ENCODE data around the gene TM4SF1. TPM values are rescaled to one million over a fixed set of nuclear protein-coding genes. Genes with fewer than 3 reads are reported as not detected.

TM4SF1 gene, protein sequence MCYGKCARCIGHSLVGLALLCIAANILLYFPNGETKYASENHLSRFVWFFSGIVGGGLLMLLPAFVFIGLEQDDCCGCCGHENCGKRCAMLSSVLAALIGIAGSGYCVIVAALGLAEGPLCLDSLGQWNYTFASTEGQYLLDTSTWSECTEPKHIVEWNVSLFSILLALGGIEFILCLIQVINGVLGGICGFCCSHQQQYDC
- total RNA-seq (2021; ENCODE audit: unreplicated experiment) (0.66 TPM), Bru-seq, nascent RNA (percentile 25 among the genes with signal in this experiment), BruChase-seq, experiment 1, labeled RNA remaining after a 6-hour chase (percentile 28 among the genes with signal in this experiment), BruChase-seq, experiment 2, labeled RNA remaining after a 2-hour chase (percentile 24 among the genes with signal in this experiment)
- 0.07 and 0.09 TPM in 2 replicates for polyA plus RNA-seq (2012)
- long read RNA-seq: 0 reads

DNA sequence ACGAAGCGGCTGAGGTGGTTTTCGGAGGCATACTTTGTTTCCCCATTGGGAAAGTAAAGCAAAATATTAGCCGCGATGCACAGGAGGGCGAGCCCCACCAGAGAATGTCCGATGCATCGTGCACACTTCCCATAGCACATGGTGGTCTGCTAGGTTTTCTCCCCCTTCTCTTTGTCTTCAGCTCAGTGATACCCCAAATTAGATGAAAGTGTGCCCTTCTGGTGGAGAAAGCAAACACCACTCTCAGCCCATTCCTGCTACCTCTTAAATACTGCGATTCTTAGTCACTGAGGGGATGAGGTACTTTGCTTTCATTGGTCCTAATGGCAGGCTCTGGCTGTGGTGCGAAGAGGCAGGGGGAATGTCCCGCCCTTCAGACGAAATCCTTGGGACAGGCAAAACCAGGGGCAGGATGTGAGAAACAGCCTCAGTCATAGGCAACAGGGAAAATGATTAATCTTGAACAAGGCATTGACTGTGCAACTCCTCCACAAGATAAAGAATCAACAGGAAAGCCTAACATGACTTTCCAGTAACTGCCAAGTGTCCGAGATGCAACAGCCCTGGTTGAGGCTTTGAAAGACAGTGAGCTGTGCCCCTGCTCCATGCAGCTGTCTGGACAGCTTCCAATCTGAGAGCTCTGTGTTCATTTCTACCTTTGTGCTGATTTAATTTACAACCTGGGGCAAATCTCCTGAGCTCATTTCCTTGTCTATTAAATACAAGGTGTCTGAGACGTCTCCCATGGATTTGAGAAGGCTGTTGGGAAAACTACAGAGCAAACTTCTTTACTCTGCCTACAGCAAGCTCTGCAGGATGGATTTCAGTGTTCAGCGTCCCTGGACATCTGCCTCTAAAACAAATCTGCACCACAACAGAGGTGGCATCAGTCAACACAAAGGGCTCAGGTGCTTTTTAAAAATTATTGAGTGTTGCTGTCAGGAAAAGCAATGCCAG is at the start of gene TM4SF1:
Gene TM4SF1 (minus strand): TSS at position 242 of the 957 bp plus-strand sequence. CDS start 102 bp downstream, at position 140.
- Histone ChIP-seq H4K20me1 (ENCODE audit: insufficient read depth) (no peaks in the 10 kb centered on the region), H3K79me2 (ENCODE audit: insufficient read depth, low read length) (no peaks in the 10 kb centered on the region), H3K27ac (ENCODE audit: low read depth, low read length) (no peak within 1 kb of the TSS), H3K36me3 (ENCODE audit: control insufficient read depth in 1 of 2, insufficient read depth in 2 of 2, low read length in 2 of 2) (no peaks in the 10 kb centered on the region), H3K4me3 (replicated peaks in 1 of 2; ENCODE audit: low read depth in 1 of 2, low read length in 2 of 2) (no peak within 1 kb of the TSS), H3K9me3 (ENCODE audit: control insufficient read depth in 1 of 2, insufficient read depth in 1 of 2, low read depth in 1 of 2, low read length in 2 of 2) (no peaks in the 10 kb centered on the region), H3K4me1 (ENCODE audit: control insufficient read depth in 1 of 2, insufficient read depth in 2 of 2, low read length in 2 of 2) (peaks cover 0 to 9% of the 10 kb centered on the region in 2 experiments; a peak in 1 of 4 replicates), H2AFZ (ENCODE audit: low read depth, low read length, poor library complexity, severe bottlenecking) (peak within 1 kb of the TSS; percentile 40), H3K27me3 (ENCODE audit: insufficient read depth, low read length) (peaks cover 3% of the 10 kb centered on the region; the same call in 1 of the 2 replicates), H3K9ac (ENCODE audit: low read length) (no peak within 1 kb of the TSS), H3K9me2 (ENCODE audit: insufficient read depth) (no peaks in the 10 kb centered on the region), H3K4me2 (ENCODE audit: low read length) (no peak within 1 kb of the TSS)
- TF ChIP-seq POLR2AphosphoS5 (IDR thresholded peaks at IDR 0.05; ENCODE audit: low read depth, low read length) (no peak), YY1 (IDR thresholded peaks at IDR 0.05; ENCODE audit: extremely low read depth, insufficient replicate concordance, low read depth, low read length) (no peak), SP1 (IDR thresholded peaks at IDR 0.05; ENCODE audit: low read depth) (no peak), SRF (IDR thresholded peaks at IDR 0.05; ENCODE audit: low read depth) (no peak), CEBPB (IDR thresholded peaks at IDR 0.05; ENCODE audit: low read depth) (no peak), SIN3A (IDR thresholded peaks at IDR 0.05; ENCODE audit: low read depth) (no peak), RAD21 (IDR thresholded peaks at IDR 0.05; ENCODE audit: low read depth) (no peak), ZNF274 (IDR thresholded peaks at IDR 0.05; ENCODE audit: low read depth, low read length) (no peak), TCF7L2 (IDR thresholded peaks at IDR 0.05; ENCODE audit: borderline replicate concordance, extremely low read depth, insufficient read depth, insufficient read length) (no peak), CBX3 (IDR thresholded peaks at IDR 0.05; ENCODE audit: low read depth) (no peak)
- TF ChIP-seq, protein P1, sequence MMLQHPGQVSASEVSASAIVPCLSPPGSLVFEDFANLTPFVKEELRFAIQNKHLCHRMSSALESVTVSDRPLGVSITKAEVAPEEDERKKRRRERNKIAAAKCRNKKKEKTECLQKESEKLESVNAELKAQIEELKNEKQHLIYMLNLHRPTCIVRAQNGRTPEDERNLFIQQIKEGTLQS (IDR thresholded peaks at IDR 0.05): no peak
- TF ChIP-seq, protein P2, sequence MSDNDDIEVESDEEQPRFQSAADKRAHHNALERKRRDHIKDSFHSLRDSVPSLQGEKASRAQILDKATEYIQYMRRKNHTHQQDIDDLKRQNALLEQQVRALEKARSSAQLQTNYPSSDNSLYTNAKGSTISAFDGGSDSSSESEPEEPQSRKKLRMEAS (IDR thresholded peaks at IDR 0.05): no peak
- TF ChIP-seq, protein P3, sequence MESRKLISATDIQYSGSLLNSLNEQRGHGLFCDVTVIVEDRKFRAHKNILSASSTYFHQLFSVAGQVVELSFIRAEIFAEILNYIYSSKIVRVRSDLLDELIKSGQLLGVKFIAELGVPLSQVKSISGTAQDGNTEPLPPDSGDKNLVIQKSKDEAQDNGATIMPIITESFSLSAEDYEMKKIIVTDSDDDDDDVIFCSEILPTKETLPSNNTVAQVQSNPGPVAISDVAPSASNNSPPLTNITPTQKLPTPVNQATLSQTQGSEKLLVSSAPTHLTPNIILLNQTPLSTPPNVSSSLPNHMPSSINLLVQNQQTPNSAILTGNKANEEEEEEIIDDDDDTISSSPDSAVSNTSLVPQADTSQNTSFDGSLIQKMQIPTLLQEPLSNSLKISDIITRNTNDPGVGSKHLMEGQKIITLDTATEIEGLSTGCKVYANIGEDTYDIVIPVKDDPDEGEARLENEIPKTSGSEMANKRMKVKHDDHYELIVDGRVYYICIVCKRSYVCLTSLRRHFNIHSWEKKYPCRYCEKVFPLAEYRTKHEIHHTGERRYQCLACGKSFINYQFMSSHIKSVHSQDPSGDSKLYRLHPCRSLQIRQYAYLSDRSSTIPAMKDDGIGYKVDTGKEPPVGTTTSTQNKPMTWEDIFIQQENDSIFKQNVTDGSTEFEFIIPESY (IDR thresholded peaks at IDR 0.05; ENCODE audit: extremely low read depth, insufficient replicate concordance, low read length): no peak
- TF ChIP-seq, protein P4, sequence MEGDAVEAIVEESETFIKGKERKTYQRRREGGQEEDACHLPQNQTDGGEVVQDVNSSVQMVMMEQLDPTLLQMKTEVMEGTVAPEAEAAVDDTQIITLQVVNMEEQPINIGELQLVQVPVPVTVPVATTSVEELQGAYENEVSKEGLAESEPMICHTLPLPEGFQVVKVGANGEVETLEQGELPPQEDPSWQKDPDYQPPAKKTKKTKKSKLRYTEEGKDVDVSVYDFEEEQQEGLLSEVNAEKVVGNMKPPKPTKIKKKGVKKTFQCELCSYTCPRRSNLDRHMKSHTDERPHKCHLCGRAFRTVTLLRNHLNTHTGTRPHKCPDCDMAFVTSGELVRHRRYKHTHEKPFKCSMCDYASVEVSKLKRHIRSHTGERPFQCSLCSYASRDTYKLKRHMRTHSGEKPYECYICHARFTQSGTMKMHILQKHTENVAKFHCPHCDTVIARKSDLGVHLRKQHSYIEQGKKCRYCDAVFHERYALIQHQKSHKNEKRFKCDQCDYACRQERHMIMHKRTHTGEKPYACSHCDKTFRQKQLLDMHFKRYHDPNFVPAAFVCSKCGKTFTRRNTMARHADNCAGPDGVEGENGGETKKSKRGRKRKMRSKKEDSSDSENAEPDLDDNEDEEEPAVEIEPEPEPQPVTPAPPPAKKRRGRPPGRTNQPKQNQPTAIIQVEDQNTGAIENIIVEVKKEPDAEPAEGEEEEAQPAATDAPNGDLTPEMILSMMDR (IDR thresholded peaks at IDR 0.05 in 2 of 3, conservative IDR thresholded peaks at IDR 0.05 in 1 of 3; ENCODE audit: borderline replicate concordance in 1 of 3, insufficient read depth in 1 of 3, low read depth in 2 of 3, low read length in 2 of 3): no peak
- TF ChIP-seq, protein P5, sequence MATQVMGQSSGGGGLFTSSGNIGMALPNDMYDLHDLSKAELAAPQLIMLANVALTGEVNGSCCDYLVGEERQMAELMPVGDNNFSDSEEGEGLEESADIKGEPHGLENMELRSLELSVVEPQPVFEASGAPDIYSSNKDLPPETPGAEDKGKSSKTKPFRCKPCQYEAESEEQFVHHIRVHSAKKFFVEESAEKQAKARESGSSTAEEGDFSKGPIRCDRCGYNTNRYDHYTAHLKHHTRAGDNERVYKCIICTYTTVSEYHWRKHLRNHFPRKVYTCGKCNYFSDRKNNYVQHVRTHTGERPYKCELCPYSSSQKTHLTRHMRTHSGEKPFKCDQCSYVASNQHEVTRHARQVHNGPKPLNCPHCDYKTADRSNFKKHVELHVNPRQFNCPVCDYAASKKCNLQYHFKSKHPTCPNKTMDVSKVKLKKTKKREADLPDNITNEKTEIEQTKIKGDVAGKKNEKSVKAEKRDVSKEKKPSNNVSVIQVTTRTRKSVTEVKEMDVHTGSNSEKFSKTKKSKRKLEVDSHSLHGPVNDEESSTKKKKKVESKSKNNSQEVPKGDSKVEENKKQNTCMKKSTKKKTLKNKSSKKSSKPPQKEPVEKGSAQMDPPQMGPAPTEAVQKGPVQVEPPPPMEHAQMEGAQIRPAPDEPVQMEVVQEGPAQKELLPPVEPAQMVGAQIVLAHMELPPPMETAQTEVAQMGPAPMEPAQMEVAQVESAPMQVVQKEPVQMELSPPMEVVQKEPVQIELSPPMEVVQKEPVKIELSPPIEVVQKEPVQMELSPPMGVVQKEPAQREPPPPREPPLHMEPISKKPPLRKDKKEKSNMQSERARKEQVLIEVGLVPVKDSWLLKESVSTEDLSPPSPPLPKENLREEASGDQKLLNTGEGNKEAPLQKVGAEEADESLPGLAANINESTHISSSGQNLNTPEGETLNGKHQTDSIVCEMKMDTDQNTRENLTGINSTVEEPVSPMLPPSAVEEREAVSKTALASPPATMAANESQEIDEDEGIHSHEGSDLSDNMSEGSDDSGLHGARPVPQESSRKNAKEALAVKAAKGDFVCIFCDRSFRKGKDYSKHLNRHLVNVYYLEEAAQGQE (IDR thresholded peaks at IDR 0.05; ENCODE audit: low read depth): no peak
- no TSS peak for BruUV-seq (replicated peaks)
- RAD21 ChIA-PET (ENCODE audit: low non-redundant PET in 1 of 2, low total read pairs in 2 of 2, uncharacterized antibody in 2 of 2, unreplicated experiment in 2 of 2): no interaction called here
- CTCF ChIA-PET: no interaction called here
- POLR2A ChIA-PET: no interaction called here
- ATAC-seq (no peak), DNase-seq (ENCODE audit: low read depth, low spot score) (no peak)
- intact Hi-C loops (cut with micrococcal nuclease): no loop called here
